Vagina (tissue), 2 donors: ENCODE results near the gene SNRNP200. TPM values are rescaled to one million over a fixed set of nuclear protein-coding genes. Genes with fewer than 3 reads are reported as not detected.

Experiments
- DNase-seq, 2 donors: peaks; one replicate each; pipeline ENCODE4 v3.0.0-alpha.2; 2017; ENCODE audit errors: extremely low spot score in 2 of 2
- H3K27ac ChIP-seq: fragments of 200-600 bp; sonication (generic); one replicate; pipeline ENCODE4 v1.5.1; 2019
- H3K27me3 ChIP-seq: fragments of 200-600 bp; sonication (generic); one replicate; pipeline ENCODE4 v1.5.1; 2019
- H3K36me3 ChIP-seq, 2 donors: fragments of 200-600 bp; sonication (generic); one replicate each; pipeline ENCODE4 v1.5.1; 2017 to 2019
- H3K4me1 ChIP-seq: fragments of 200-600 bp; sonication (generic); one replicate; pipeline ENCODE4 v1.5.1; 2019
- H3K4me3 ChIP-seq, 2 donors: fragments of 200-600 bp; sonication (generic); 1 replicate in 1 of 2; 2 replicates in 1 of 2; pipeline ENCODE4 v1.5.1; 2016 to 2019
- H3K9me3 ChIP-seq: fragments of 200-600 bp; sonication (generic); one replicate; pipeline ENCODE4 v1.5.1; 2019
- POLR2A ChIP-seq, 2 donors: fragments of 450-650 bp; IDR thresholded peaks; one replicate each; pipeline ENCODE4 v1.6.1; 2017; ENCODE audit warnings: antibody characterized with exemption in 2 of 2, mild to moderate bottlenecking in 2 of 2, moderate library complexity in 2 of 2
- POLR2AphosphoS5 ChIP-seq, 2 donors: sonication (generic); formaldehyde crosslinking; IDR thresholded peaks; one replicate each; pipeline ENCODE4 v1.9.0; 2017; ENCODE audit warnings: antibody characterized with exemption in 2 of 2, mild to moderate bottlenecking in 2 of 2, low read depth in 1 of 2; ENCODE audit not compliant: insufficient read depth in 1 of 2
- intact Hi-C: fragments of 100-400 bp; cut with DNase I; formaldehyde crosslinking; loops from one replicate; pipeline ENCODE4 v1.15.1; 2023
- total RNA-seq: library from RNA; depleted of rRNA; stranded (reverse); fragments of >200 nt; gene quantifications from one replicate; pipeline ENCODE4 v1.2.3, GENCODE V29; 2016
- TF ChIP-seq, protein P1 (sequence below), 3 experiments: fragments of 450-650 bp in 2 of 3; fragments of 200-600 bp in 1 of 3; sonication (generic) in 1 of 3; IDR thresholded peaks; one replicate each; pipeline ENCODE4 v1.5.1; 2017 to 2019; ENCODE audit warnings: antibody characterized with exemption in 3 of 3, mild to moderate bottlenecking in 2 of 3, moderate library complexity in 2 of 3

The SNRNP200 gene
- total RNA-seq, 1 donor from 2014 or later = 129 TPM

DNA sequence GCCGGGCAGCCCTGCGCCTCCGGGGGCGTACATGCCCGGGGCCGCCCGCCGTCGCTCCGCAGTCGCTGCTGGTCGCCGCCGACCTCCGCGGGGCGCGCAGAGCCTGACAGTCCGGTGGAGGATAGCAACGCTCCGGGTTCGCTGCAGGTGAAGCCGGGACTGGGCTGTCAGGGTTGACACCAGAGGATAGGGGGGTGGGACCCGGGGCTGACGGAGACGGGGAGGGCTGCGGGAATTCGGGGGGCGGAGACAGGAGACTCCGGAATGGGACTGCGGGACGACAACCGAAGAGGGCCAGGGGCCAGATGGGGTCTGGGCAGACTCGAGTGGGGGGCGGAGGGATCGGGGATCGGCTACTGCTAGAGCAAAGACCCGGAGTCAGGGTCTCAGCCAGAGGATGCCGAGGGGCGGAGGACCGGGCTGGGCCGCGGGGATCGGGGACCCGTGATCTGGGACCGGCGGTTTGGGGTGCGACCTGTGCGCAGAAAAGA lies 40.0 kb downstream of the SNRNP200 start:
- no peak for DNase-seq
- Histone ChIP-seq H3K9me3 (no peaks in the 10 kb centered on the region), H3K27ac (peak overlapping the region; percentile 77), H3K4me3 (peak overlapping the region; percentile 85 to 91), H3K36me3 (peaks cover 0 to 24% of the 10 kb centered on the region in 2 donors), H3K27me3 (no peaks in the 10 kb centered on the region), H3K4me1 (peaks cover 57% of the 10 kb centered on the region)
- TF ChIP-seq POLR2AphosphoS5 (IDR thresholded peaks at IDR 0.05; ENCODE audit: insufficient read depth in 1 of 2, low read depth in 1 of 2) = no peak
- TF ChIP-seq, protein P1, sequence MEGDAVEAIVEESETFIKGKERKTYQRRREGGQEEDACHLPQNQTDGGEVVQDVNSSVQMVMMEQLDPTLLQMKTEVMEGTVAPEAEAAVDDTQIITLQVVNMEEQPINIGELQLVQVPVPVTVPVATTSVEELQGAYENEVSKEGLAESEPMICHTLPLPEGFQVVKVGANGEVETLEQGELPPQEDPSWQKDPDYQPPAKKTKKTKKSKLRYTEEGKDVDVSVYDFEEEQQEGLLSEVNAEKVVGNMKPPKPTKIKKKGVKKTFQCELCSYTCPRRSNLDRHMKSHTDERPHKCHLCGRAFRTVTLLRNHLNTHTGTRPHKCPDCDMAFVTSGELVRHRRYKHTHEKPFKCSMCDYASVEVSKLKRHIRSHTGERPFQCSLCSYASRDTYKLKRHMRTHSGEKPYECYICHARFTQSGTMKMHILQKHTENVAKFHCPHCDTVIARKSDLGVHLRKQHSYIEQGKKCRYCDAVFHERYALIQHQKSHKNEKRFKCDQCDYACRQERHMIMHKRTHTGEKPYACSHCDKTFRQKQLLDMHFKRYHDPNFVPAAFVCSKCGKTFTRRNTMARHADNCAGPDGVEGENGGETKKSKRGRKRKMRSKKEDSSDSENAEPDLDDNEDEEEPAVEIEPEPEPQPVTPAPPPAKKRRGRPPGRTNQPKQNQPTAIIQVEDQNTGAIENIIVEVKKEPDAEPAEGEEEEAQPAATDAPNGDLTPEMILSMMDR (IDR thresholded peaks at IDR 0.05) = no peak
- TF ChIP-seq POLR2A (IDR thresholded peaks at IDR 0.05) = no peak
- intact Hi-C loops = no loop called here

DNA sequence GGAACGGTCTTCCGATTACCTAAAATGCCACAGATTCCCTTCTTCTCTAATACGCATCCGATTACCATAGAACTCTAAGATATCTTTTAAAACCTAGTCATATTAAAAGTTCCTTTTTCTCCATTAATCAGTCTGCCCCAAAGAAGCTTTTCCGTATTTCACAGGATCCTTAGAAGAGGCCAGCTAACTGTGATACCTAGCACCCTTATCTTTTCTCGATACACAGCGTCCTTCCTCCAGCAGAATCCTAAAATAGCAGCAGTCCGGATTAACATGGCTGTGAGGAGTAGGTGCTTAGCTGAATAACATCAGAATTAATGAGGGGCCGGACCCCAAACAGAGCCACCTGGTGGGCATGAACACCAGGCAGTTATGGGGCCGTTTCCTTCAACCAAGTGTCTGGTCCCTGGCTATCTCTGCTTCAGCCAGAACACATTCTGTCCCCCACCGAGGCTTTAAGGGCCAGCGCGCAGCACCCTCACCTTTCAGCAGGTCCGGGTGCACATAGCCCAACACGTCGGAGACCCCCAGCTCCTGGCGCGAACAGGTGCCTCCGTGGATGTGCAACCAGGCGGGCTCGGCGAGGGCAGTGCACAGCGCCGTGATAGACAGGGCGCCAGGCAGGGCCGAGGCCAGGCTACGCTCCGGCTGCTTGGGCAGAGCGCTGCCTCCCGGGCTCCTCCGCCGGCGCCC lies 40.5 kb downstream of the SNRNP200 start:
- intact Hi-C loops = loop anchor here (5.0 kb wide), 1 partner anchor 58 kb away; the partner anchor contains the start of gene STARD7
- TF ChIP-seq, protein P1 (IDR thresholded peaks at IDR 0.05) = no peak
- TF ChIP-seq POLR2A (IDR thresholded peaks at IDR 0.05) (no peak), POLR2AphosphoS5 (IDR thresholded peaks at IDR 0.05; ENCODE audit: insufficient read depth in 1 of 2, low read depth in 1 of 2) (no peak)
- Histone ChIP-seq H3K4me1 (peaks cover 63% of the 10 kb centered on the region), H3K4me3 (peak overlapping the region; percentile 85 to 91), H3K27me3 (no peaks in the 10 kb centered on the region), H3K27ac (peak overlapping the region; percentile 77), H3K36me3 (peaks cover 0 to 22% of the 10 kb centered on the region in 2 donors), H3K9me3 (no peaks in the 10 kb centered on the region)
- DNase-seq = no peak

DNA sequence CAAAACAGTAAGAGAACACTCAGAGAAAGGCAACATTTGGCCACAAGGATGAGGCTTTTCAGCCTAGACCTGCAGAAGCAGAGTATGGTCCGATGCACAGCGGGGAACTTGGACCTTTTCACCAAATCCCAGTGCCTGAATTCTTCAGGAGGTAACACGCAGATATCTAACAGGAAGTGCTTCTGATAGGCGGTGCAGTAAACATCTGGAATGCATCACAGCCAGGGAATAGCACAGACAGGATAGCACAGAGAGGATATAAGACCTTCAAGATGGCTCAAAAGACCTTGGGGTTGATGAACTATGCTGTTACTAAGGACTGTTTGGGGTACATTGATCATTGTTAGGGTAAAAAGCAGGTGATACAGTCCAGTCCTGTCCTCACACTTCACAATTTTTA lies 41.3 kb downstream of the SNRNP200 start:
- Histone ChIP-seq H3K27ac (peak overlapping the region; percentile 12), H3K27me3 (no peaks in the 10 kb centered on the region), H3K4me1 (peaks cover 70% of the 10 kb centered on the region), H3K4me3 (peak overlapping the region; percentile 85 to 91), H3K36me3 (peaks cover 0 to 16% of the 10 kb centered on the region in 2 donors), H3K9me3 (no peaks in the 10 kb centered on the region)
- intact Hi-C loops = loop anchor here (5.0 kb wide), 1 partner anchor 57 kb away; the partner anchor contains the start of gene STARD7
- DNase-seq = no peak
- TF ChIP-seq POLR2AphosphoS5 (IDR thresholded peaks at IDR 0.05; ENCODE audit: insufficient read depth in 1 of 2, low read depth in 1 of 2) = no peak

DNA sequence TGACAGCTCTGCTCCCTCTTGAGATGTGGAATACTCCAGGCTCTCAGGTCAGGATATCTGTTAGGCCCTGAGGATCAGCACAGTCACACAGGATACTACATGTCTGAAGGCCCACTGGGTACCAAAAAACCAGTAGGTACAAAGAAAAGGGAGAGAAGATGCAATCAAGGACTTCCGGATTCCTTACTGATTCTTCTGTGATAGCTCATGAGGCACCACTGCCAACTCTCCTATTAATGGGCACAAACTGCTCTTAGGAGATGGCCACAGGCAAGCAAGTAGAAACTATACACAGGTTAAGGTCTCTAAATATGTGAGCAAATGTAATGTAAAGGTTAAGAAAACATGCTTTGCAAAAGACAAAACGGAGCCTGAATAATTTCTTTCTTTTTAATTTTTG lies 43.0 kb downstream of the SNRNP200 start:
- no peak for DNase-seq
- H3K4me3 ChIP-seq = no peak overlapping the region
- H3K9me3 ChIP-seq = no peaks in the 10 kb centered on the region
- no peak overlapping the region for H3K27ac ChIP-seq
- TF ChIP-seq, protein P1 (IDR thresholded peaks at IDR 0.05) = no peak
- TF ChIP-seq POLR2AphosphoS5 (IDR thresholded peaks at IDR 0.05; ENCODE audit: insufficient read depth in 1 of 2, low read depth in 1 of 2) (no peak), POLR2A (IDR thresholded peaks at IDR 0.05) (no peak)
- H3K27me3 ChIP-seq = no peaks in the 10 kb centered on the region
- H3K4me1 ChIP-seq = peaks cover 84% of the 10 kb centered on the region
- intact Hi-C loops = loop anchor here (5.0 kb wide), 1 partner anchor 55 kb away; the partner anchor contains the start of gene STARD7
- H3K36me3 ChIP-seq = peaks cover 0 to 6% of the 10 kb centered on the region in 2 donors

DNA sequence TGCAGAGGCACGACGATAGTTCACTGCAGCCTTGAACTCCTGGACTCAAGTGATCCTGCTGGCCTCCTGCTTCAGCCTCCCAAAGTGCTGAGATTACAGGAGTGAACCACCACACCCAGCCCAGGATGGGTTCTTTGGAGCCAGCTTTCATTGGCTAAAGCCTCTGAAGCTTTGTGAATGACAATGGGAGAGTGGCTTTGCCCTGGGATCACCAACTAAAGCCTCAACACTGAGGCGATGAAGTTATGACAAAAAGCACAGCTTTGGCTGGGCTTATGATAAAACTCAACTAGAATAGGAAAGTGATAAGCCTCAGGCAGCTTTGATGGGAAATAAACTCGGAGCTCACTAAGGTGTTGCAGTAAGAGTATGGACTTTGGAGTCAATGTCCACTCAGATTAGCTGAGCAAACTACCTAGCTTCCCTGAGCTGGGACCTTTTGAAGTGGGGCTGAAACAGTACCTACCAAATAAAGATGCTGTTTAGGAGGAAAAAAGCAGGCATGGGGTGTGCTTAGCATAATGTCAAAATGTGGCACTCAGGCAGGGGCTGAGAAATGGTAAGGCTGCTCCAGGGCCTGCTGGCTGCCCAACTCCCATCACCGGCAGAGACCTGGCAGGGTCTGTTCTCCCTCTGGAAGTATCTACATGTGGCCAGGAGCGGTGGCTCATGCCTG lies 43.9 kb downstream of the SNRNP200 start:
- no peaks in the 10 kb centered on the region for H3K27me3 ChIP-seq
- no peak overlapping the region for H3K4me3 ChIP-seq
- intact Hi-C loops = loop anchor here (5.0 kb wide), 1 partner anchor 54 kb away; the partner anchor contains the start of gene STARD7
- peaks cover 76% of the 10 kb centered on the region for H3K4me1 ChIP-seq
- DNase-seq = no peak
- peaks cover 0 to 6% of the 10 kb centered on the region in 2 donors for H3K36me3 ChIP-seq
- peak overlapping the region; percentile 83 for H3K27ac ChIP-seq
- no peak for TF ChIP-seq POLR2A (IDR thresholded peaks at IDR 0.05)
- TF ChIP-seq POLR2AphosphoS5 (IDR thresholded peaks at IDR 0.05; ENCODE audit: insufficient read depth in 1 of 2, low read depth in 1 of 2) = no peak
- TF ChIP-seq, protein P1 (IDR thresholded peaks at IDR 0.05) = no peak
- no peaks in the 10 kb centered on the region for H3K9me3 ChIP-seq
